ENCODE measurements around the gene ASPA.
"Not testable (repeated sequence)": the region's sequence is repeated elsewhere in the genome, so short reads cannot be mapped to it uniquely, and the experiment has no call there.

ASPA gene

GRCh38 chr17:3475812-3476610 lies at the start of gene ASPA:
ASPA (plus strand) TSS chr17:3475997; CDS start chr17:3476160, 163 bp downstream.
- DNase-seq: no peak

- DNase-seq: not testable (repeated sequence)
These were observed 42.6 kb upstream of the ASPA start for GRCh38 chr17:3433215-3433614.

GRCh38 chr17:3433741-3434140 lies 42.1 kb upstream of the ASPA start, which contains the start of gene OR1E2:
OR1E2 (minus strand) TSS chr17:3433841; CDS start chr17:3433841, 0 bp downstream.
- no peak for DNase-seq

GRCh38 chr17:3438368-3438767 lies 37.4 kb upstream of the ASPA start:
- DNase-seq: no peak

GRCh38 chr17:3440451-3440850 lies 35.3 kb upstream of the ASPA start:
- no peak for DNase-seq

GRCh38 chr17:3447625-3448024 lies 28.2 kb upstream of the ASPA start:
- DNase-seq: no peak

- no peak for DNase-seq
These were observed 27.6 kb upstream of the ASPA start for GRCh38 chr17:3448059-3448665.

- not testable (repeated sequence) for DNase-seq
These were observed 9.4 kb upstream of the ASPA start for GRCh38 chr17:3466355-3466754.

GRCh38 chr17:3469529-3469928 lies 6.3 kb upstream of the ASPA start:
- DNase-seq: no peak

GRCh38 chr17:3471599-3471998 lies 4.2 kb upstream of the ASPA start, which contains the start of gene SPATA22:
SPATA22 (minus strand) TSS chr17:3471819; CDS start chr17:3469325, 2,494 bp downstream.
- DNase-seq: no peak

- no peak for DNase-seq
These were observed 3.7 kb upstream of the ASPA start for GRCh38 chr17:3472137-3472536.

GRCh38 chr17:3474212-3474611 lies 1.6 kb upstream of the ASPA start:
- no peak for DNase-seq

- DNase-seq: no peak
These were observed 529 bp upstream of the ASPA start for GRCh38 chr17:3475251-3475685.

GRCh38 chr17:3479988-3480387 lies 4.2 kb downstream of the ASPA start:
- no peak for DNase-seq

- DNase-seq: no peak
These were observed 7.1 kb downstream of the ASPA start for GRCh38 chr17:3482852-3483251.

GRCh38 chr17:3485481-3486068 lies 9.8 kb downstream of the ASPA start:
- no peak for DNase-seq

- DNase-seq: no peak
These were observed 21.3 kb downstream of the ASPA start for GRCh38 chr17:3497101-3497500.

GRCh38 chr17:3501344-3501743 lies 25.5 kb downstream of the ASPA start:
- no peak for DNase-seq

GRCh38 chr17:3502466-3502865 lies 26.7 kb downstream of the ASPA start:
- DNase-seq: no peak

- DNase-seq: no peak
These were observed 27.5 kb downstream of the ASPA start for GRCh38 chr17:3503285-3503684.

- no peak for DNase-seq
These were observed 29.2 kb downstream of the ASPA start for GRCh38 chr17:3505008-3505407.

GRCh38 chr17:3506054-3506453 lies 30.3 kb downstream of the ASPA start:
- DNase-seq: no peak

GRCh38 chr17:3507071-3507470 lies 31.3 kb downstream of the ASPA start:
- DNase-seq: no peak

- DNase-seq: no peak
These were observed 32.1 kb downstream of the ASPA start for GRCh38 chr17:3507869-3508268.
